Measurements from ENCODE around the gene ARNT2. TPM values are rescaled to one million over a fixed set of nuclear protein-coding genes. Genes with fewer than 3 reads are reported as not detected.

ARNT2 gene
- total RNA-seq, 6 experiments from 2014 or later = 2.4 to 16.6 (median 15.5) TPM

- H3K36me3 Mint-ChIP-seq (ENCODE audit: low read depth) = no peaks in the 10 kb centered on the region
- peaks cover 55% of the 10 kb centered on the region for H3K27me3 Mint-ChIP-seq (ENCODE audit: insufficient read depth)
- no peak overlapping the region for H3K4me3 Mint-ChIP-seq
- H3K27ac Mint-ChIP-seq = no peak overlapping the region
- DNase-seq = no peak
- H3K9me3 Mint-ChIP-seq = peaks cover 4% of the 10 kb centered on the region; the same call in 1 of the 2 replicates
- no peaks in the 10 kb centered on the region for H3K4me1 Mint-ChIP-seq (ENCODE audit: low read depth)
- TF ChIP-seq CTCF (IDR thresholded peaks at IDR 0.05) = no peak
Measured at GRCh38 chr15:80405554-80405850, 1.3 kb downstream of the ARNT2 start.

GRCh38 chr15:80405970-80406369 lies 1.8 kb downstream of the ARNT2 start:
- Mint-ChIP-seq H3K27ac (no peak overlapping the region), H3K36me3 (ENCODE audit: low read depth) (no peaks in the 10 kb centered on the region), H3K9me3 (peaks cover 4% of the 10 kb centered on the region; the same call in 1 of the 2 replicates), H3K27me3 (ENCODE audit: insufficient read depth) (peaks cover 55% of the 10 kb centered on the region), H3K4me1 (ENCODE audit: low read depth) (no peaks in the 10 kb centered on the region), H3K4me3 (no peak overlapping the region)
- DNase-seq = no peak
- TF ChIP-seq CTCF (IDR thresholded peaks at IDR 0.05) = no peak

- no peaks in the 10 kb centered on the region for H3K4me1 Mint-ChIP-seq (ENCODE audit: low read depth)
- TF ChIP-seq CTCF (IDR thresholded peaks at IDR 0.05) = no peak
- no peak overlapping the region for H3K4me3 Mint-ChIP-seq
Measured at GRCh38 chr15:80411788-80412288, 7.7 kb downstream of the ARNT2 start.

GRCh38 chr15:80414546-80415357 lies 10.6 kb downstream of the ARNT2 start:
- no peak overlapping the region for H3K4me3 Mint-ChIP-seq
- TF ChIP-seq CTCF (IDR thresholded peaks at IDR 0.05) = no peak
- no peak overlapping the region for H3K27ac Mint-ChIP-seq
- no peaks in the 10 kb centered on the region for H3K36me3 Mint-ChIP-seq (ENCODE audit: low read depth)
- DNase-seq = no peak
- peaks cover 37% of the 10 kb centered on the region for H3K27me3 Mint-ChIP-seq (ENCODE audit: insufficient read depth)
- H3K9me3 Mint-ChIP-seq = peaks cover 1% of the 10 kb centered on the region; the same call in 1 of the 2 replicates
- no peaks in the 10 kb centered on the region for H3K4me1 Mint-ChIP-seq (ENCODE audit: low read depth)

More at GRCh38 chr15:80411788-80412288, 7.7 kb downstream of the ARNT2 start:
- no peak for DNase-seq
- H3K36me3 Mint-ChIP-seq (ENCODE audit: low read depth) = no peaks in the 10 kb centered on the region
- H3K9me3 Mint-ChIP-seq = peaks cover 4% of the 10 kb centered on the region; the same call in 1 of the 2 replicates
- peaks cover 38% of the 10 kb centered on the region for H3K27me3 Mint-ChIP-seq (ENCODE audit: insufficient read depth)
- H3K27ac Mint-ChIP-seq = no peak overlapping the region

GRCh38 chr15:80415358-80415670 lies 11.1 kb downstream of the ARNT2 start:
- DNase-seq = no peak
- H3K4me1 Mint-ChIP-seq (ENCODE audit: low read depth) = no peaks in the 10 kb centered on the region
- no peak for TF ChIP-seq CTCF (IDR thresholded peaks at IDR 0.05)
- H3K9me3 Mint-ChIP-seq = no peaks in the 10 kb centered on the region
- no peaks in the 10 kb centered on the region for H3K36me3 Mint-ChIP-seq (ENCODE audit: low read depth)
- peaks cover 31% of the 10 kb centered on the region for H3K27me3 Mint-ChIP-seq (ENCODE audit: insufficient read depth)
- H3K4me3 Mint-ChIP-seq = no peak overlapping the region
- no peak overlapping the region for H3K27ac Mint-ChIP-seq

Measured in HFFc6 (cell line).